Effector memory CD4-positive, alpha-beta T cell (primary cell): ENCODE measurements around the gene BTAF1.

ENCODE experiments used
- DNase-seq, 3 donors: peaks; one replicate each; pipeline ENCODE4 v3.0.0-alpha.2; 2020
- H3K27ac ChIP-seq: 2 replicates; pipeline ENCODE4 v1.7.0; 2013; ENCODE audit warnings: mild to moderate bottlenecking, low read length, moderate library complexity; ENCODE audit not compliant: insufficient read depth, poor library complexity, severe bottlenecking
- H3K27me3 ChIP-seq: replicated peaks from 2 replicates; pipeline ENCODE4 v1.7.0; 2013; ENCODE audit warnings: mild to moderate bottlenecking, low read length; ENCODE audit not compliant: insufficient read depth, control insufficient read depth, poor library complexity, severe bottlenecking
- H3K36me3 ChIP-seq: 2 replicates; pipeline ENCODE4 v1.7.0; 2013; ENCODE audit warnings: mild to moderate bottlenecking, low read length, moderate library complexity; ENCODE audit not compliant: control insufficient read depth, insufficient read depth
- H3K4me1 ChIP-seq: 2 replicates; pipeline ENCODE4 v1.7.0; 2013; ENCODE audit warnings: low read length, mild to moderate bottlenecking; ENCODE audit not compliant: control insufficient read depth, insufficient read depth, poor library complexity, severe bottlenecking
- H3K4me3 ChIP-seq: 2 replicates; pipeline ENCODE4 v1.7.0; 2013; ENCODE audit warnings: low read length, low read depth, mild to moderate bottlenecking; ENCODE audit not compliant: insufficient read depth, poor library complexity, severe bottlenecking
- H3K9me3 ChIP-seq: 2 replicates; pipeline ENCODE4 v1.7.0; 2013; ENCODE audit warnings: mild to moderate bottlenecking, low read length, moderate library complexity; ENCODE audit not compliant: control insufficient read depth

Gene BTAF1

GRCh38 chr10:91976317-91977051, 52.9 kb downstream of the BTAF1 start:
- no peak overlapping the region for H3K4me3 ChIP-seq
- no peaks in the 10 kb centered on the region for H3K4me1 ChIP-seq
- no peaks in the 10 kb centered on the region for H3K27me3 ChIP-seq
- peaks cover 15% of the 10 kb centered on the region for H3K36me3 ChIP-seq
- no peak for DNase-seq
- no peaks in the 10 kb centered on the region for H3K9me3 ChIP-seq
- no peak overlapping the region for H3K27ac ChIP-seq

- no peak overlapping the region for H3K27ac ChIP-seq
These were observed 53.9 kb downstream of the BTAF1 start for GRCh38 chr10:91977491-91977890.

GRCh38 chr10:91978585-91978984, 55.0 kb downstream of the BTAF1 start:
- H3K27ac ChIP-seq: no peak overlapping the region
- H3K4me3 ChIP-seq: no peak overlapping the region
- no peaks in the 10 kb centered on the region for H3K27me3 ChIP-seq
- no peaks in the 10 kb centered on the region for H3K9me3 ChIP-seq
- no peak for DNase-seq
- peaks cover 28% of the 10 kb centered on the region for H3K36me3 ChIP-seq
- H3K4me1 ChIP-seq: no peaks in the 10 kb centered on the region

More at GRCh38 chr10:91977491-91977890, 53.9 kb downstream of the BTAF1 start:
- no peak for DNase-seq
- no peak overlapping the region for H3K4me3 ChIP-seq
- H3K36me3 ChIP-seq: peaks cover 17% of the 10 kb centered on the region
- no peaks in the 10 kb centered on the region for H3K27me3 ChIP-seq
- no peaks in the 10 kb centered on the region for H3K9me3 ChIP-seq
- no peaks in the 10 kb centered on the region for H3K4me1 ChIP-seq

- Histone ChIP-seq H3K27ac (no peak overlapping the region), H3K4me3 (no peak overlapping the region), H3K9me3 (no peaks in the 10 kb centered on the region), H3K36me3 (peaks cover 35% of the 10 kb centered on the region), H3K27me3 (no peaks in the 10 kb centered on the region), H3K4me1 (no peaks in the 10 kb centered on the region)
- no peak for DNase-seq
These were observed 56.7 kb downstream of the BTAF1 start for GRCh38 chr10:91980319-91980718.

GRCh38 chr10:91983416-91983815, 59.8 kb downstream of the BTAF1 start:
- Histone ChIP-seq H3K4me3 (no peak overlapping the region), H3K27me3 (no peaks in the 10 kb centered on the region), H3K27ac (no peak overlapping the region), H3K4me1 (no peaks in the 10 kb centered on the region), H3K36me3 (peaks cover 41% of the 10 kb centered on the region), H3K9me3 (no peaks in the 10 kb centered on the region)
- no peak for DNase-seq

GRCh38 chr10:91987397-91988037, 63.9 kb downstream of the BTAF1 start:
- no peak overlapping the region for H3K27ac ChIP-seq
- DNase-seq: no peak

GRCh38 chr10:91992031-91992430, 68.5 kb downstream of the BTAF1 start:
- Histone ChIP-seq H3K36me3 (peaks cover 32% of the 10 kb centered on the region), H3K4me3 (no peak overlapping the region), H3K4me1 (no peaks in the 10 kb centered on the region), H3K9me3 (no peaks in the 10 kb centered on the region), H3K27ac (no peak overlapping the region), H3K27me3 (no peaks in the 10 kb centered on the region)
- no peak for DNase-seq

More at GRCh38 chr10:91987397-91988037, 63.9 kb downstream of the BTAF1 start:
- no peaks in the 10 kb centered on the region for H3K9me3 ChIP-seq
- no peak overlapping the region for H3K4me3 ChIP-seq
- no peaks in the 10 kb centered on the region for H3K4me1 ChIP-seq
- H3K27me3 ChIP-seq: no peaks in the 10 kb centered on the region
- peaks cover 35% of the 10 kb centered on the region for H3K36me3 ChIP-seq

GRCh38 chr10:91996266-91996665, 72.7 kb downstream of the BTAF1 start:
- Histone ChIP-seq H3K27me3 (no peaks in the 10 kb centered on the region), H3K27ac (no peak overlapping the region), H3K36me3 (peaks cover 18% of the 10 kb centered on the region), H3K9me3 (no peaks in the 10 kb centered on the region), H3K4me1 (no peaks in the 10 kb centered on the region), H3K4me3 (no peak overlapping the region)
- DNase-seq: no peak

GRCh38 chr10:92001581-92001980, 78.0 kb downstream of the BTAF1 start:
- Histone ChIP-seq H3K27ac (no peak overlapping the region), H3K4me3 (no peak overlapping the region), H3K27me3 (no peaks in the 10 kb centered on the region), H3K9me3 (no peaks in the 10 kb centered on the region), H3K4me1 (no peaks in the 10 kb centered on the region), H3K36me3 (no peaks in the 10 kb centered on the region)
- no peak for DNase-seq

GRCh38 chr10:92001995-92002394, 78.4 kb downstream of the BTAF1 start:
- H3K4me1 ChIP-seq: no peaks in the 10 kb centered on the region
- H3K27me3 ChIP-seq: no peaks in the 10 kb centered on the region
- no peaks in the 10 kb centered on the region for H3K36me3 ChIP-seq
- no peak for DNase-seq
- H3K4me3 ChIP-seq: no peak overlapping the region
- H3K9me3 ChIP-seq: no peaks in the 10 kb centered on the region
- H3K27ac ChIP-seq: no peak overlapping the region
